ENCODE results near the gene EYA3.

EYA3 gene

DNA sequence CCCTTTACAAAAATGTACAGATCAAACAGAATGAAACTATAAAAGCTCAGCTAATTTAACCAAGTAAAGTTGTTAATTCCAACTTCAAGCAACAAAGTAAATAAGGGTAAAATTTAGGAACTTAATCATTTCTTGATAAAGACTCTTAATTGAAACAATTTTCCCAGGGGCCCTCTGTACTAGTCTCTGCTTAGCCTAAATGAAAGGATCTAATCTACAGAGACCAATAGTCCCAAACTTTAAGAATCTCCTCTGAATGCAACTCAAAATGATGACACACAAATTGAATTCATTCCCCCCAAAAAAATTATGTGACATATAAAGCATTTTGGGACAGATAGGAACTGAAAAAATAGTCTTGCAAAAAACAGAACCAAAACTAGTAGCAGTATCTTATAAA is 16.6 kb downstream of the EYA3 start:
- Histone ChIP-seq H3K4me1 (ENCODE audit: insufficient read depth, low read length) (no peaks in the 10 kb centered on the region), H3K27me3 (ENCODE audit: insufficient read depth, low read length, poor library complexity) (no peaks in the 10 kb centered on the region), H2AFZ (ENCODE audit: low read depth, low read length) (no peak overlapping the region), H3K9me3 (ENCODE audit: insufficient read depth, low read length, severe bottlenecking) (no peaks in the 10 kb centered on the region), H3K27ac (ENCODE audit: low read length) (no peak overlapping the region), H3K4me2 (ENCODE audit: insufficient read depth, low read length) (no peak overlapping the region), H4K20me1 (ENCODE audit: insufficient read depth, low read length) (peaks cover 15% of the 10 kb centered on the region; the same call in 1 of the 2 replicates), H3K79me2 (ENCODE audit: insufficient read depth, low read length) (peaks cover 80% of the 10 kb centered on the region), H3K4me3 (ENCODE audit: low read depth in 1 of 2, low read length in 2 of 2) (no peak overlapping the region), H3K36me3 (ENCODE audit: insufficient read depth, low read length) (no peaks in the 10 kb centered on the region), H3K9ac (ENCODE audit: low read depth, low read length) (no peak overlapping the region)
- ATAC-seq (ENCODE audit: insufficient read depth, low read depth) (no peak), DNase-seq (no peak)
- no peak for TF ChIP-seq EZH2 (IDR thresholded peaks at IDR 0.05; ENCODE audit: borderline replicate concordance, low read depth, low read length, severe bottlenecking)
- TF ChIP-seq, protein P1, sequence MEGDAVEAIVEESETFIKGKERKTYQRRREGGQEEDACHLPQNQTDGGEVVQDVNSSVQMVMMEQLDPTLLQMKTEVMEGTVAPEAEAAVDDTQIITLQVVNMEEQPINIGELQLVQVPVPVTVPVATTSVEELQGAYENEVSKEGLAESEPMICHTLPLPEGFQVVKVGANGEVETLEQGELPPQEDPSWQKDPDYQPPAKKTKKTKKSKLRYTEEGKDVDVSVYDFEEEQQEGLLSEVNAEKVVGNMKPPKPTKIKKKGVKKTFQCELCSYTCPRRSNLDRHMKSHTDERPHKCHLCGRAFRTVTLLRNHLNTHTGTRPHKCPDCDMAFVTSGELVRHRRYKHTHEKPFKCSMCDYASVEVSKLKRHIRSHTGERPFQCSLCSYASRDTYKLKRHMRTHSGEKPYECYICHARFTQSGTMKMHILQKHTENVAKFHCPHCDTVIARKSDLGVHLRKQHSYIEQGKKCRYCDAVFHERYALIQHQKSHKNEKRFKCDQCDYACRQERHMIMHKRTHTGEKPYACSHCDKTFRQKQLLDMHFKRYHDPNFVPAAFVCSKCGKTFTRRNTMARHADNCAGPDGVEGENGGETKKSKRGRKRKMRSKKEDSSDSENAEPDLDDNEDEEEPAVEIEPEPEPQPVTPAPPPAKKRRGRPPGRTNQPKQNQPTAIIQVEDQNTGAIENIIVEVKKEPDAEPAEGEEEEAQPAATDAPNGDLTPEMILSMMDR (IDR thresholded peaks at IDR 0.05; ENCODE audit: borderline replicate concordance, extremely low read depth, low read length, poor library complexity, severe bottlenecking), result no peak

DNA sequence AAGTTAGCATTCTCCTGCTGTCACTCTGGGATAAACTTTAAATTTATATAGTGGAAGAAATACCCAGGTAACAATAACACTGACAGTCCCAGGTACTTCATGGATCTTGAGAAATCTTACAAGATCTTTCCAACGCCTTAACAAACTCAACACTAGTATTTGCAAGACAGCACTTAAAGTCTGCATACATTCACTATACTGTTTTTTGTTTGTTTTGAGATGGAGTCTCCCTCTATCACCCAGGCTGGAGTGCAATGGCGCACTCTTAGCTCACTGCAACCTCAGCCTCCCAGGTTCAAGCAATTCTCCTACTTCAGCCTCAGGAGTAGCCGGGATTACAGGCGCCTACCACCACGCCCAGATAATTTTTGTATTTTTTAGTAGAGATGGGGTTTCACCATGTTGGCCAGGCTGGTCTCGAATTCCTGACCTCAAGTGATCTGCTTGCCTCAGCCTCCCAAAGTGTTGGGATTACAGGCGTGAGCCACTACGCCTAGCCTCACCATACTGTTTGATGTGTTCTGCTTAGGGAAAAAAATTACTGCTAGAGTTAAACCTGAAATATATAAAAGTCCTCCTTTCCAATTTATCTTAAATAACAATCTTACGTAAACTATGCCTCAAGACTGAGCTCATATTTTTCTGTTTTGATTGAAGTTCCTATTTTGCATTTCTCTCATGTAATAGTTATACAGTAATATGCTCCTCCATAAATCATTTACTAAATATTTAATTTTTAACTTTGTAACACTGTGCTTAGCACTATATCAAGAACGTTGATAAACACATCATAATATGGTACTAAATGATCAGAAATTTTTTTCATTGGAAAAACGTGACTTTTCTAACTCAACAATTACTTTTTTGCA is 17.5 kb downstream of the EYA3 start:
- ATAC-seq (ENCODE audit: insufficient read depth, low read depth) (no peak), DNase-seq (no peak)
- Histone ChIP-seq H3K4me1 (ENCODE audit: insufficient read depth, low read length) (no peaks in the 10 kb centered on the region), H3K9me3 (ENCODE audit: insufficient read depth, low read length, severe bottlenecking) (no peaks in the 10 kb centered on the region), H3K36me3 (ENCODE audit: insufficient read depth, low read length) (no peaks in the 10 kb centered on the region), H3K27ac (ENCODE audit: low read length) (no peak overlapping the region), H3K4me2 (ENCODE audit: insufficient read depth, low read length) (no peak overlapping the region), H3K9ac (ENCODE audit: low read depth, low read length) (no peak overlapping the region), H2AFZ (ENCODE audit: low read depth, low read length) (no peak overlapping the region), H3K27me3 (ENCODE audit: insufficient read depth, low read length, poor library complexity) (no peaks in the 10 kb centered on the region), H3K4me3 (ENCODE audit: low read depth in 1 of 2, low read length in 2 of 2) (no peak overlapping the region), H3K79me2 (ENCODE audit: insufficient read depth, low read length) (peaks cover 84% of the 10 kb centered on the region), H4K20me1 (ENCODE audit: insufficient read depth, low read length) (peaks cover 14% of the 10 kb centered on the region; the same call in 1 of the 2 replicates)
- TF ChIP-seq EZH2 (IDR thresholded peaks at IDR 0.05; ENCODE audit: borderline replicate concordance, low read depth, low read length, severe bottlenecking), result no peak
- TF ChIP-seq, protein P1 (IDR thresholded peaks at IDR 0.05; ENCODE audit: borderline replicate concordance, extremely low read depth, low read length, poor library complexity, severe bottlenecking), result no peak

DNA sequence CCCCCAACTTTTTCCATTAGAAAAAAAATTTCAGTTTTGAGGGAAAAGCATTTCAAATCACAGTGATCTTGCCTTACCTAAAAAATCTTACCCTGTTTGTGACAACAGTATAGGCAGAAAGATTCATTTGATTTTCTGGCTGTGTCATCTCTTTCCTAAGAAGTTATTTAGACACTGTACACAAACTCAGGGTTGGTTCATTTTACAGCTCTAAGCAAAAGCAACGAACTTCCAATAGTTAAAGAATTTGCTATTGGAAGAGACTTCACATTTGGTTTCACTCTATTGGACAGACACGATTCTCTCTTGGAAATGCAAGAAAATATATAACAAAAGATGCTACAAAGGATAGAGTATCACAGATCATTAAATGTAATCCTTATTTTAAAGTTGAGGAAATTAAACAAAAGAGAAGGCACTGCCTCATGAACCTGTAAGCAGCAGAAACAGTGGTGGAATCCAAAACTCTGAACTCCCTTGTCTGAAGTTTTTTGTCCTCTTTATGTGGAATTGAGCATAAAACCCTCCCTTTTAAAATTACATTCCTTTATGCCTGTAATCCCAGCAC is 20.8 kb downstream of the EYA3 start:
- DNase-seq (no peak), ATAC-seq (ENCODE audit: insufficient read depth, low read depth) (no peak)
- Histone ChIP-seq H3K4me1 (ENCODE audit: insufficient read depth, low read length) (no peaks in the 10 kb centered on the region), H2AFZ (ENCODE audit: low read depth, low read length) (no peak overlapping the region), H3K27me3 (ENCODE audit: insufficient read depth, low read length, poor library complexity) (no peaks in the 10 kb centered on the region), H3K4me2 (ENCODE audit: insufficient read depth, low read length) (no peak overlapping the region), H3K79me2 (ENCODE audit: insufficient read depth, low read length) (peaks cover 80% of the 10 kb centered on the region), H3K9ac (ENCODE audit: low read depth, low read length) (no peak overlapping the region), H3K27ac (ENCODE audit: low read length) (no peak overlapping the region), H3K9me3 (ENCODE audit: insufficient read depth, low read length, severe bottlenecking) (no peaks in the 10 kb centered on the region), H3K36me3 (ENCODE audit: insufficient read depth, low read length) (no peaks in the 10 kb centered on the region; the same call in 1 of the 2 replicates), H3K4me3 (ENCODE audit: low read depth in 1 of 2, low read length in 2 of 2) (no peak overlapping the region), H4K20me1 (ENCODE audit: insufficient read depth, low read length) (peaks cover 13% of the 10 kb centered on the region; the same call in 1 of the 2 replicates)
- TF ChIP-seq, protein P1 (IDR thresholded peaks at IDR 0.05; ENCODE audit: borderline replicate concordance, extremely low read depth, low read length, poor library complexity, severe bottlenecking), result no peak
- TF ChIP-seq EZH2 (IDR thresholded peaks at IDR 0.05; ENCODE audit: borderline replicate concordance, low read depth, low read length, severe bottlenecking), result no peak

Measured in DND-41 (cell line).